ENCODE data around the gene DHX35. TPM values are rescaled to one million over a fixed set of nuclear protein-coding genes. Genes with fewer than 3 reads are reported as not detected.

DHX35 gene
- total and polyA plus RNA-seq, 10 of the 15 experiments (the other 5 are each of a cell fraction or from before 2014, with no cell fraction given), result 4.3 to 21.6 (median 14.9) TPM

- ChIA-PET RAD21 (ENCODE audit: unreplicated experiment) (interaction anchor here (1.1 to 1.8 kb wide), 4 partner anchors 9 to 76 kb away, joined by 3 to 11 read pairs (median 4); no protein-coding TSS in a partner anchor), CTCF (interaction anchor here (0.9 to 1.7 kb wide), 6 partner anchors 9 to 76 kb away, joined by 3 to 7 read pairs (median 4); no protein-coding TSS in a partner anchor), POLR2A (interaction anchor here (0.6 to 5.1 kb wide), 2 partner anchors 11 to 13 kb away, joined by 3 to 23 read pairs; partner anchors contain the start of gene DHX35), SMC1A (ENCODE audit: uncharacterized antibody, unreplicated experiment) (interaction anchor here (1.2 to 16.7 kb wide), 5 partner anchors 11 to 49 kb away, joined by 3 to 237 read pairs (median 5); partner anchors contain the start of gene DHX35)
- no peak for FAIRE-seq
- no TSS peak for BruUV-seq (replicated peaks)
- H3K4me3 ChIP-seq, result no peak overlapping the region
- no peaks in the 10 kb centered on the region for H4K20me1 ChIP-seq (ENCODE audit: control insufficient read depth, insufficient read depth)
- peaks cover 0 to 15% of the 10 kb centered on the region in 2 experiments; a peak in 2 of 4 replicates for H3K36me3 ChIP-seq (ENCODE audit: control insufficient read depth in 2 of 2, insufficient read depth in 2 of 2, low read length in 1 of 2)
- no peaks in the 10 kb centered on the region for H3K27me3 ChIP-seq (replicated peaks in 1 of 2; ENCODE audit: control insufficient read depth in 2 of 2, insufficient read depth in 2 of 2, low read length in 1 of 2)
- peak overlapping the region; percentile 24 for H3K4me2 ChIP-seq (ENCODE audit: control insufficient read depth, insufficient read depth)
- no peak overlapping the region for H3K9ac ChIP-seq (ENCODE audit: control insufficient read depth, insufficient read depth, low read length)
- H3K4me1 ChIP-seq (ENCODE audit: control insufficient read depth, insufficient read depth, low read length), result no peaks in the 10 kb centered on the region
- H3K9me3 ChIP-seq (replicated peaks; ENCODE audit: control insufficient read depth, insufficient read depth, low read length), result no peaks in the 10 kb centered on the region
- peak; percentile 66 for ATAC-seq
- no peak for TF ChIP-seq RAD21 (IDR thresholded peaks at IDR 0.05; ENCODE audit: insufficient read depth, low read depth, low read length)
- no peak for TF ChIP-seq CUX1 (IDR thresholded peaks at IDR 0.05; ENCODE audit: insufficient replicate concordance, low read depth, low read length)
- TF ChIP-seq ZNF217 (IDR thresholded peaks at IDR 0.05), result no peak
- TF ChIP-seq ZNF592 (IDR thresholded peaks at IDR 0.05), result no peak
- TF ChIP-seq CBX5 (IDR thresholded peaks at IDR 0.05; ENCODE audit: low read depth), result no peak
- TF ChIP-seq ZNF274 (IDR thresholded peaks at IDR 0.05; ENCODE audit: insufficient read depth, insufficient read length), result no peak
- no peak for TF ChIP-seq ZBED1 (IDR thresholded peaks at IDR 0.05; ENCODE audit: borderline replicate concordance)
- H3K79me2 ChIP-seq (ENCODE audit: control insufficient read depth, insufficient read depth, low read length), result no peaks in the 10 kb centered on the region
- DNase-seq (ENCODE audit: low read depth, low spot score), result no peak
- H3K27ac ChIP-seq (ENCODE audit: control insufficient read depth, insufficient read depth), result no peak overlapping the region; the same call in 1 of the 2 replicates
- H2AFZ ChIP-seq (ENCODE audit: control insufficient read depth, low read depth, low read length), result no peak overlapping the region
- in situ Hi-C loops (cut with MboI), result no loop called here
- intact Hi-C loops (cut with micrococcal nuclease; ENCODE audit: unreplicated experiment), result no loop called here
Observed at GRCh38 chr20:38973107-38973506, 11.0 kb downstream of the DHX35 start.
